Measurements from ENCODE around the gene LENG8. TPM values are rescaled to one million over a fixed set of nuclear protein-coding genes. Genes with fewer than 3 reads are reported as not detected.

The LENG8 gene
- total and polyA plus RNA-seq, 10 of the 15 experiments (the other 5 are each of a cell fraction or from before 2014, with no cell fraction given), result 2.3 to 145 (median 34.4) TPM

GRCh38 chr19:54464630-54465425 lies 15.8 kb downstream of the LENG8 start (continued):
- TF ChIP-seq, protein P1, sequence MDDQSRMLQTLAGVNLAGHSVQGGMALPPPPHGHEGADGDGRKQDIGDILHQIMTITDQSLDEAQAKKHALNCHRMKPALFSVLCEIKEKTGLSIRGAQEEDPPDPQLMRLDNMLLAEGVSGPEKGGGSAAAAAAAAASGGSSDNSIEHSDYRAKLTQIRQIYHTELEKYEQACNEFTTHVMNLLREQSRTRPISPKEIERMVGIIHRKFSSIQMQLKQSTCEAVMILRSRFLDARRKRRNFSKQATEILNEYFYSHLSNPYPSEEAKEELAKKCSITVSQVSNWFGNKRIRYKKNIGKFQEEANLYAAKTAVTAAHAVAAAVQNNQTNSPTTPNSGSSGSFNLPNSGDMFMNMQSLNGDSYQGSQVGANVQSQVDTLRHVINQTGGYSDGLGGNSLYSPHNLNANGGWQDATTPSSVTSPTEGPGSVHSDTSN (IDR thresholded peaks at IDR 0.05; ENCODE audit: insufficient replicate concordance, low read depth, low read length), result no peak
- TF ChIP-seq SMAD1 (IDR thresholded peaks at IDR 0.05; ENCODE audit: low read depth, partially characterized antibody), result no peak
- no peak; the same call in 1 of the 2 replicates for TF ChIP-seq TARDBP (IDR thresholded peaks at IDR 0.05; ENCODE audit: borderline replicate concordance)
- TF ChIP-seq HCFC1 (IDR thresholded peaks at IDR 0.05; ENCODE audit: low read length), result peak; percentile 47; the same call in 1 of the 2 replicates
- TF ChIP-seq RBBP5 (conservative IDR thresholded peaks at IDR 0.05), result no peak
- TF ChIP-seq BCL11A (IDR thresholded peaks at IDR 0.05; ENCODE audit: low read depth, low read length), result no peak
- TF ChIP-seq, protein P2, sequence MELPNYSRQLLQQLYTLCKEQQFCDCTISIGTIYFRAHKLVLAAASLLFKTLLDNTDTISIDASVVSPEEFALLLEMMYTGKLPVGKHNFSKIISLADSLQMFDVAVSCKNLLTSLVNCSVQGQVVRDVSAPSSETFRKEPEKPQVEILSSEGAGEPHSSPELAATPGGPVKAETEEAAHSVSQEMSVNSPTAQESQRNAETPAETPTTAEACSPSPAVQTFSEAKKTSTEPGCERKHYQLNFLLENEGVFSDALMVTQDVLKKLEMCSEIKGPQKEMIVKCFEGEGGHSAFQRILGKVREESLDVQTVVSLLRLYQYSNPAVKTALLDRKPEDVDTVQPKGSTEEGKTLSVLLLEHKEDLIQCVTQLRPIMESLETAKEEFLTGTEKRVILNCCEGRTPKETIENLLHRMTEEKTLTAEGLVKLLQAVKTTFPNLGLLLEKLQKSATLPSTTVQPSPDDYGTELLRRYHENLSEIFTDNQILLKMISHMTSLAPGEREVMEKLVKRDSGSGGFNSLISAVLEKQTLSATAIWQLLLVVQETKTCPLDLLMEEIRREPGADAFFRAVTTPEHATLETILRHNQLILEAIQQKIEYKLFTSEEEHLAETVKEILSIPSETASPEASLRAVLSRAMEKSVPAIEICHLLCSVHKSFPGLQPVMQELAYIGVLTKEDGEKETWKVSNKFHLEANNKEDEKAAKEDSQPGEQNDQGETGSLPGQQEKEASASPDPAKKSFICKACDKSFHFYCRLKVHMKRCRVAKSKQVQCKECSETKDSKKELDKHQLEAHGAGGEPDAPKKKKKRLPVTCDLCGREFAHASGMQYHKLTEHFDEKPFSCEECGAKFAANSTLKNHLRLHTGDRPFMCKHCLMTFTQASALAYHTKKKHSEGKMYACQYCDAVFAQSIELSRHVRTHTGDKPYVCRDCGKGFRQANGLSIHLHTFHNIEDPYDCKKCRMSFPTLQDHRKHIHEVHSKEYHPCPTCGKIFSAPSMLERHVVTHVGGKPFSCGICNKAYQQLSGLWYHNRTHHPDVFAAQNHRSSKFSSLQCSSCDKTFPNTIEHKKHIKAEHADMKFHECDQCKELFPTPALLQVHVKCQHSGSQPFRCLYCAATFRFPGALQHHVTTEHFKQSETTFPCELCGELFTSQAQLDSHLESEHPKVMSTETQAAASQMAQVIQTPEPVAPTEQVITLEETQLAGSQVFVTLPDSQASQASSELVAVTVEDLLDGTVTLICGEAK (IDR thresholded peaks at IDR 0.05; ENCODE audit: borderline replicate concordance), result peak; percentile 39; the same call in 1 of the 2 replicates
- no peak for TF ChIP-seq MTA3 (IDR thresholded peaks at IDR 0.05; ENCODE audit: borderline replicate concordance, low read length)
- TF ChIP-seq MEF2A (IDR thresholded peaks at IDR 0.05; ENCODE audit: insufficient read depth, low read depth, low read length), result no peak
- TF ChIP-seq RUNX3 (IDR thresholded peaks at IDR 0.05; ENCODE audit: low read length), result 0 out of 2 replicates have a peak, but pooled peaks have one; percentile 7
- peak; percentile 69 for TF ChIP-seq ATF7 (IDR thresholded peaks at IDR 0.05; ENCODE audit: low read depth)
- TF ChIP-seq, protein P3, sequence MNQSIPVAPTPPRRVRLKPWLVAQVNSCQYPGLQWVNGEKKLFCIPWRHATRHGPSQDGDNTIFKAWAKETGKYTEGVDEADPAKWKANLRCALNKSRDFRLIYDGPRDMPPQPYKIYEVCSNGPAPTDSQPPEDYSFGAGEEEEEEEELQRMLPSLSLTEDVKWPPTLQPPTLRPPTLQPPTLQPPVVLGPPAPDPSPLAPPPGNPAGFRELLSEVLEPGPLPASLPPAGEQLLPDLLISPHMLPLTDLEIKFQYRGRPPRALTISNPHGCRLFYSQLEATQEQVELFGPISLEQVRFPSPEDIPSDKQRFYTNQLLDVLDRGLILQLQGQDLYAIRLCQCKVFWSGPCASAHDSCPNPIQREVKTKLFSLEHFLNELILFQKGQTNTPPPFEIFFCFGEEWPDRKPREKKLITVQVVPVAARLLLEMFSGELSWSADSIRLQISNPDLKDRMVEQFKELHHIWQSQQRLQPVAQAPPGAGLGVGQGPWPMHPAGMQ (IDR thresholded peaks at IDR 0.05; ENCODE audit: borderline replicate concordance), result no peak
- peak; percentile 91 for TF ChIP-seq CREB1 (IDR thresholded peaks at IDR 0.05; ENCODE audit: low read depth)
- no peak for TF ChIP-seq NRF1 (conservative IDR thresholded peaks at IDR 0.05; ENCODE audit: low read depth, low read length)
- TF ChIP-seq, protein P4, sequence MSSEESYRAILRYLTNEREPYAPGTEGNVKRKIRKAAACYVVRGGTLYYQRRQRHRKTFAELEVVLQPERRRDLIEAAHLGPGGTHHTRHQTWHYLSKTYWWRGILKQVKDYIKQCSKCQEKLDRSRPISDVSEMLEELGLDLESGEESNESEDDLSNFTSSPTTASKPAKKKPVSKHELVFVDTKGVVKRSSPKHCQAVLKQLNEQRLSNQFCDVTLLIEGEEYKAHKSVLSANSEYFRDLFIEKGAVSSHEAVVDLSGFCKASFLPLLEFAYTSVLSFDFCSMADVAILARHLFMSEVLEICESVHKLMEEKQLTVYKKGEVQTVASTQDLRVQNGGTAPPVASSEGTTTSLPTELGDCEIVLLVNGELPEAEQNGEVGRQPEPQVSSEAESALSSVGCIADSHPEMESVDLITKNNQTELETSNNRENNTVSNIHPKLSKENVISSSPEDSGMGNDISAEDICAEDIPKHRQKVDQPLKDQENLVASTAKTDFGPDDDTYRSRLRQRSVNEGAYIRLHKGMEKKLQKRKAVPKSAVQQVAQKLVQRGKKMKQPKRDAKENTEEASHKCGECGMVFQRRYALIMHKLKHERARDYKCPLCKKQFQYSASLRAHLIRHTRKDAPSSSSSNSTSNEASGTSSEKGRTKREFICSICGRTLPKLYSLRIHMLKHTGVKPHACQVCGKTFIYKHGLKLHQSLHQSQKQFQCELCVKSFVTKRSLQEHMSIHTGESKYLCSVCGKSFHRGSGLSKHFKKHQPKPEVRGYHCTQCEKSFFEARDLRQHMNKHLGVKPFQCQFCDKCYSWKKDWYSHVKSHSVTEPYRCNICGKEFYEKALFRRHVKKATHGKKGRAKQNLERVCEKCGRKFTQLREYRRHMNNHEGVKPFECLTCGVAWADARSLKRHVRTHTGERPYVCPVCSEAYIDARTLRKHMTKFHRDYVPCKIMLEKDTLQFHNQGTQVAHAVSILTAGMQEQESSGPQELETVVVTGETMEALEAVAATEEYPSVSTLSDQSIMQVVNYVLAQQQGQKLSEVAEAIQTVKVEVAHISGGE (CRISPR knock-in tag; IDR thresholded peaks at IDR 0.05), result no peak
- no peak for TF ChIP-seq JUND (IDR thresholded peaks at IDR 0.05; ENCODE audit: low read depth, low read length)
- no peak for TF ChIP-seq IKZF2 (IDR thresholded peaks at IDR 0.05)
- TF ChIP-seq TBL1XR1 (IDR thresholded peaks at IDR 0.05; ENCODE audit: low read depth, low read length), result peak; percentile 39; the same call in 1 of the 2 replicates
- peak; percentile 65; the same call in 1 of the 2 replicates for TF ChIP-seq NBN (IDR thresholded peaks at IDR 0.05)
- TF ChIP-seq MXI1 (IDR thresholded peaks at IDR 0.05; ENCODE audit: low read depth, low read length), result no peak
- TF ChIP-seq TCF12 (IDR thresholded peaks at IDR 0.05; ENCODE audit: low read depth, low read length), result no peak; the same call in 1 of the 2 replicates

Measured in GM12878 (cell line).